Calu3 (cell line): ENCODE measurements around the gene ANKDD1B. TPM values are rescaled to one million over a fixed set of nuclear protein-coding genes. Genes with fewer than 3 reads are reported as not detected.

Experiments used
- BruUV-seq: library from RNA; stranded (reverse); fragments of 400-500 nt; replicated peaks from 2 replicates; lab custom pipeline; 2021; lab: Mats Ljungman, UMichigan
- CTCF ChIA-PET: fragments of 300-600 bp; sonication (Branson Sonifier 250); formaldehyde crosslinking; loops from one replicate; lab custom pipeline; 2022; ENCODE audit warnings: antibody characterized with exemption; lab: Charles Lee
- DNase-seq: peaks from one replicate; pipeline ENCODE4 v3.0.0; 2022
- H3K27ac Mint-ChIP-seq: one replicate; pipeline ENCODE4 v1.8.0; 2022; ENCODE audit warnings: mixed read lengths; ENCODE audit not compliant: unreplicated experiment
- H3K27me3 Mint-ChIP-seq: one replicate; pipeline ENCODE4 v1.8.0; 2022; ENCODE audit warnings: mixed read lengths; ENCODE audit not compliant: unreplicated experiment
- H3K36me3 Mint-ChIP-seq: one replicate; pipeline ENCODE4 v1.8.0; 2022; ENCODE audit warnings: mild to moderate bottlenecking, moderate library complexity, mixed read lengths; ENCODE audit not compliant: insufficient read depth, unreplicated experiment
- H3K4me1 Mint-ChIP-seq: one replicate; pipeline ENCODE4 v1.8.0; 2022; ENCODE audit warnings: mild to moderate bottlenecking, low read depth, mixed read lengths; ENCODE audit not compliant: unreplicated experiment
- H3K4me3 Mint-ChIP-seq: one replicate; pipeline ENCODE4 v1.8.0; 2022; ENCODE audit warnings: mild to moderate bottlenecking, low read depth, moderate library complexity, mixed read lengths; ENCODE audit not compliant: unreplicated experiment
- H3K9me3 Mint-ChIP-seq: one replicate; pipeline ENCODE4 v1.8.0; 2022; ENCODE audit warnings: low read depth, mixed read lengths; ENCODE audit not compliant: unreplicated experiment
- intact Hi-C: fragments of 100-400 bp; cut with micrococcal nuclease; formaldehyde crosslinking; loops from one replicate; pipeline ENCODE4 v1.10.0; 2022; ENCODE audit not compliant: unreplicated experiment
- total RNA-seq: library from RNA; stranded (reverse); gene quantifications from 2 replicates; pipeline ENCODE4 v1.2.3, GENCODE V29; 2022
- TF ChIP-seq, protein P1 (sequence below): fragments of 200-600 bp; IDR thresholded peaks from one replicate; pipeline ENCODE4 v1.8.0; 2022; ENCODE audit warnings: antibody characterized with exemption; ENCODE audit not compliant: unreplicated experiment

The ANKDD1B gene
- total RNA-seq, 1 experiment from 2014 or later, result 1.3 TPM

DNA sequence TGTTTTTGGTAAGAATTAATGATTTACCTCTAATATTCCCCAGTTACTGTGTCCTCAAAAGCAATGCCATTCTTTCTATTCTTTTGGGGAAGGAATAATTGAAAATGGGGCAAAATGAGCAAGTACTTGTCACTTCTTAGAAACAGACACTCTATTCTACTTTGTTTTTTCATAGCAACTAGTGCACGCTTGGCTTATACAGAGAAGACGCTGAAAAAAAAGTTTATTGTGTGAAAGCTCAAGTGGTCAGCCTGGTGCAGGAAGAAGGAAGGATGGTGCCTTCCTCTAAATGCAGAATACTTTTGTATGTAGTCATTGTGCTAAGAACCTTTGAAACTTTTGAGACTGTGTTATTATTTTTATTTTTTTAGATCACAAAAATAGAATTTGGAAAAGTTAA is 29.6 kb downstream of the ANKDD1B start:
- no peak overlapping the region for H3K4me3 Mint-ChIP-seq
- no TSS peak for BruUV-seq
- H3K4me1 Mint-ChIP-seq, result peaks cover 10% of the 10 kb centered on the region
- no peaks in the 10 kb centered on the region for H3K9me3 Mint-ChIP-seq
- no peaks in the 10 kb centered on the region for H3K27me3 Mint-ChIP-seq
- CTCF ChIA-PET, result interaction anchor here (0.7 to 1.4 kb wide), 2 partner anchors 41 to 275 kb away, joined by 3 read pairs; no protein-coding TSS in a partner anchor
- DNase-seq, result no peak
- no peaks in the 10 kb centered on the region for H3K36me3 Mint-ChIP-seq
- intact Hi-C loops, result no loop called here
- peak overlapping the region; percentile 70 for H3K27ac Mint-ChIP-seq
- TF ChIP-seq, protein P1, sequence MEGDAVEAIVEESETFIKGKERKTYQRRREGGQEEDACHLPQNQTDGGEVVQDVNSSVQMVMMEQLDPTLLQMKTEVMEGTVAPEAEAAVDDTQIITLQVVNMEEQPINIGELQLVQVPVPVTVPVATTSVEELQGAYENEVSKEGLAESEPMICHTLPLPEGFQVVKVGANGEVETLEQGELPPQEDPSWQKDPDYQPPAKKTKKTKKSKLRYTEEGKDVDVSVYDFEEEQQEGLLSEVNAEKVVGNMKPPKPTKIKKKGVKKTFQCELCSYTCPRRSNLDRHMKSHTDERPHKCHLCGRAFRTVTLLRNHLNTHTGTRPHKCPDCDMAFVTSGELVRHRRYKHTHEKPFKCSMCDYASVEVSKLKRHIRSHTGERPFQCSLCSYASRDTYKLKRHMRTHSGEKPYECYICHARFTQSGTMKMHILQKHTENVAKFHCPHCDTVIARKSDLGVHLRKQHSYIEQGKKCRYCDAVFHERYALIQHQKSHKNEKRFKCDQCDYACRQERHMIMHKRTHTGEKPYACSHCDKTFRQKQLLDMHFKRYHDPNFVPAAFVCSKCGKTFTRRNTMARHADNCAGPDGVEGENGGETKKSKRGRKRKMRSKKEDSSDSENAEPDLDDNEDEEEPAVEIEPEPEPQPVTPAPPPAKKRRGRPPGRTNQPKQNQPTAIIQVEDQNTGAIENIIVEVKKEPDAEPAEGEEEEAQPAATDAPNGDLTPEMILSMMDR, result no peak

DNA sequence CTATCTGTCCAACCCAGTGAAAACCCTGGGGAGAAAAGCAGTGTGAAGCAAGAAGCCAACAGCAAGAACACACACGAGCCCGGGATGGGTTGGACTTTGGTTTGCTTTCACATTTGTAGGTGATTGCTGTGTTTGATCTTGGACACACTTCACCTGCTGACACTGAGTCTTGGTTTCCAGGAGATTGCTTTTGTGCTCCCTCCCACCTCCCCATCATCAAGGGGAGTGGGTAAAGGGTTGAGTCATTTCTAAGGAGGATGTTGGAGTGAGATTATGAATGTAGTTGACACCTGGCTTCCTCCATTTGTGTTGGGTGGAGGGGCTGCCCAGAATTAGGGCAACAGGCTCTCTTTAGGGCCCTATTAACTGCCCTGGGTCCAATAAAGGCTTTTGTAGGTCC is 37.5 kb downstream of the ANKDD1B start:
- Mint-ChIP-seq H3K36me3 (no peaks in the 10 kb centered on the region), H3K27me3 (no peaks in the 10 kb centered on the region), H3K4me3 (no peak overlapping the region), H3K27ac (no peak overlapping the region), H3K9me3 (no peaks in the 10 kb centered on the region), H3K4me1 (peaks cover 9% of the 10 kb centered on the region)
- CTCF ChIA-PET, result interaction anchor here (0.6 to 0.7 kb wide), 2 partner anchors 8 to 13 kb away, joined by 3 to 6 read pairs; no protein-coding TSS in a partner anchor
- no peak for DNase-seq
- no TSS peak for BruUV-seq
- TF ChIP-seq, protein P1, result no peak
- intact Hi-C loops, result no loop called here

DNA sequence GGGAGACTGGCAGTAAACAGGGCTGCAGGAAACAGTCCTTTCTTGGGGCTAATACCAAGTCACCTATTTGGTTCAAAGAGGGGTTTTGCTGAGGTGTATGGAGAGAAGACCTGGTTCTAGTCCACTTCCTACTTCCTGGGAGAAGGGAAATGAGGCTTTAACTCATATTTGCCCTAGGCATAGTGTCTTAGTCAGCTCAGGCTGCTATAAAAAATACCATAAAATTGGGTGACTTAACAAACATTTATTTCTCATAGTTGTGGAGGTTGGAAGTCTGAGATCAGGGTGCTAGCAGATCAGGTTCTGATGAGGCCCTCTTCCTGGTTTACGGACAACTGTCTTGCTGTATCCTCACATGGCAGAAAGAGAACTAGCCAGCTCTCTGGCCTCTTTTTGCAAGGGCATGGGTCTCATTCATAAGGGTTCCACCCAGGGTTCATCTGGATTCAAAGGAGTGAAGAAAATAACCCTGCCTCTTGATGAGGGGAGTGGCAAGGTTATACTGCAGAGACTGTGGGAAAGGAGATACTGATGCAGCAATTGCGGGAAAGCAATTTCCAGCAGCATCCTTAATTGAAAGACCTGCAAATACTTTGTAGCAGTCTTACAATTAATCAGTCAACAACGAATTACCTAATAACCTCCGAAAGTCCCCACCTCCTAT is 40.5 kb downstream of the ANKDD1B start:
- no peak overlapping the region for H3K27ac Mint-ChIP-seq

DNA sequence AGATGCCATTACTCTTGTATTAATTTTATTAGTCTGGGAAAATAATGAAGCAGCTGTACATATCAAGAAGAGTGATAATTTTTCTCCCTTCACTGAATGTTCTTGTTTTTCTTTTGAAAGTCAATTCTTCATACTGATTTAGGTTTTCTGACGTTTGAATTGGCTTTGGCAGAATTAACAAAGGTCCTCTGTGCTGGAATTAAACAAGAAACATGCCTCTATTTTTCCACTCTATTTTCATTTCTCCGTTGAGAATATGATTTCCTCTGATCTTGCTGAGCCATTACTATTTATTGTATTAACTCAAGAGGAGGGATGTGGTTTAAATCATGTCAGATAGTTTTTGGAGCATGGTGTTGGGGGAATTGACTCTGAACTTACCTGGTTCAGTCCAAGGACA is 42.3 kb downstream of the ANKDD1B start:
- BruUV-seq, result no TSS peak
- no peak overlapping the region for H3K27ac Mint-ChIP-seq
- no peak for DNase-seq
- H3K4me1 Mint-ChIP-seq, result peaks cover 6% of the 10 kb centered on the region
- TF ChIP-seq, protein P1, result no peak
- CTCF ChIA-PET, result no interaction called here
- H3K27me3 Mint-ChIP-seq, result no peaks in the 10 kb centered on the region
- H3K4me3 Mint-ChIP-seq, result no peak overlapping the region
- no peaks in the 10 kb centered on the region for H3K9me3 Mint-ChIP-seq
- no peaks in the 10 kb centered on the region for H3K36me3 Mint-ChIP-seq
- intact Hi-C loops, result no loop called here

More for the DNA sequence above, 40.5 kb downstream of the ANKDD1B start:
- Mint-ChIP-seq H3K4me3 (no peak overlapping the region), H3K9me3 (no peaks in the 10 kb centered on the region), H3K4me1 (peaks cover 9% of the 10 kb centered on the region), H3K27me3 (no peaks in the 10 kb centered on the region), H3K36me3 (no peaks in the 10 kb centered on the region)
- TF ChIP-seq, protein P1, result no peak
- CTCF ChIA-PET, result no interaction called here
- no TSS peak for BruUV-seq
- no peak for DNase-seq
- intact Hi-C loops, result no loop called here
